Esophagus (tissue), 2 donors: ENCODE data around the gene ABCG1. TPM values are rescaled to one million over a fixed set of nuclear protein-coding genes. Genes with fewer than 3 reads are reported as not detected.

Experiments used
- H3K27ac ChIP-seq, 2 donors: one replicate each; pipeline ENCODE4 v1.5.1; 2013; ENCODE audit warnings: low read depth in 2 of 2, mild to moderate bottlenecking in 2 of 2, inconsistent platforms in 1 of 2, low read length in 1 of 2, moderate library complexity in 1 of 2
- H3K27me3 ChIP-seq, 2 donors: one replicate each; pipeline ENCODE4 v1.6.1; 2013; ENCODE audit warnings: low read length in 2 of 2, control low read depth in 1 of 2, mild to moderate bottlenecking in 1 of 2; ENCODE audit not compliant: insufficient read depth in 2 of 2, control insufficient read depth in 1 of 2
- H3K36me3 ChIP-seq, 2 donors: one replicate each; pipeline ENCODE4 v1.6.1; 2013; ENCODE audit warnings: low read length in 1 of 2; ENCODE audit not compliant: control insufficient read depth in 2 of 2, insufficient read depth in 2 of 2
- H3K4me1 ChIP-seq, 2 donors: one replicate each; pipeline ENCODE4 v1.6.1; 2013; ENCODE audit warnings: low read length in 1 of 2; ENCODE audit not compliant: control insufficient read depth in 2 of 2, insufficient read depth in 2 of 2
- H3K4me3 ChIP-seq, 2 donors: one replicate each; pipeline ENCODE4 v1.5.1; 2013; ENCODE audit warnings: low read length in 2 of 2, mild to moderate bottlenecking in 2 of 2, low read depth in 1 of 2, moderate library complexity in 1 of 2
- H3K9me3 ChIP-seq, 2 donors: one replicate each; pipeline ENCODE4 v1.6.1; 2013; ENCODE audit warnings: mild to moderate bottlenecking in 2 of 2, low read depth in 1 of 2, low read length in 1 of 2, moderate library complexity in 1 of 2; ENCODE audit not compliant: control insufficient read depth in 2 of 2, insufficient read depth in 1 of 2
- WGBS, 2 donors: extraction: QIAGEN DNeasy Blood & Tissue Kit; methylation state at CpG; one replicate each; pipeline ENCODE4 v1.1.7; 2013; 5-methylcytosine and 5-hydroxymethylcytosine counted together
- polyA plus RNA-seq, 2 donors: library from polyadenylated mRNA; stranded (reverse); fragments of 200-250 nt; gene quantifications; one replicate each; pipeline ENCODE4 v1.2.3, GENCODE V29; 2013
- donor health status: healthy with polysubstance abuse.
- donor health status: Bipolar disorder and iron deficiency.

Gene ABCG1
- polyA plus RNA-seq, 2 donors: 2.8 TPM

GRCh38 chr21:42245331-42246193 lies 26.6 kb downstream of the ABCG1 start:
- WGBS, 2 donors: 45 to 49% methylated on average over 10 of the region's 10 CpGs
- no peak overlapping the region for H3K27ac ChIP-seq
- no peak overlapping the region for H3K4me3 ChIP-seq
- peaks cover 0 to 2% of the 10 kb centered on the region in 2 donors for H3K36me3 ChIP-seq
- H3K27me3 ChIP-seq: no peaks in the 10 kb centered on the region
- H3K9me3 ChIP-seq: no peaks in the 10 kb centered on the region
- H3K4me1 ChIP-seq: peaks cover 0 to 3% of the 10 kb centered on the region in 2 donors

- no peaks in the 10 kb centered on the region for H3K27me3 ChIP-seq
- 86 to 87% methylated on average over 11 of the region's 11 CpGs for WGBS, 2 donors
- H3K36me3 ChIP-seq: peaks cover 0 to 2% of the 10 kb centered on the region in 2 donors
- no peak overlapping the region for H3K4me3 ChIP-seq
- H3K9me3 ChIP-seq: no peaks in the 10 kb centered on the region
- no peak overlapping the region for H3K27ac ChIP-seq
- H3K4me1 ChIP-seq: peaks cover 0 to 3% of the 10 kb centered on the region in 2 donors
Observed at GRCh38 chr21:42247716-42248115, 28.8 kb downstream of the ABCG1 start.

GRCh38 chr21:42248241-42248640 lies 29.3 kb downstream of the ABCG1 start:
- Histone ChIP-seq H3K27ac (no peak overlapping the region), H3K36me3 (peaks cover 0 to 2% of the 10 kb centered on the region in 2 donors), H3K4me3 (no peak overlapping the region), H3K9me3 (no peaks in the 10 kb centered on the region), H3K27me3 (no peaks in the 10 kb centered on the region), H3K4me1 (peaks cover 0 to 3% of the 10 kb centered on the region in 2 donors)
- WGBS, 2 donors: 87 to 91% methylated on average over 8 of the region's 8 CpGs

GRCh38 chr21:42248783-42249597 lies 30.1 kb downstream of the ABCG1 start:
- H3K27me3 ChIP-seq: no peaks in the 10 kb centered on the region
- no peak overlapping the region for H3K4me3 ChIP-seq
- no peaks in the 10 kb centered on the region for H3K9me3 ChIP-seq
- H3K27ac ChIP-seq: no peak overlapping the region
- 93 to 95% methylated on average over 12 of the region's 12 CpGs for WGBS, 2 donors
- peaks cover 0 to 2% of the 10 kb centered on the region in 2 donors for H3K36me3 ChIP-seq
- peaks cover 0 to 3% of the 10 kb centered on the region in 2 donors for H3K4me1 ChIP-seq

GRCh38 chr21:42250422-42251403 lies 31.8 kb downstream of the ABCG1 start:
- Histone ChIP-seq H3K27ac (no peak overlapping the region), H3K4me1 (peaks cover 0 to 2% of the 10 kb centered on the region in 2 donors), H3K36me3 (no peaks in the 10 kb centered on the region), H3K4me3 (no peak overlapping the region), H3K27me3 (no peaks in the 10 kb centered on the region), H3K9me3 (no peaks in the 10 kb centered on the region)
- 86 to 88% methylated on average over 19 of the region's 19 CpGs for WGBS, 2 donors

- Histone ChIP-seq H3K4me1 (no peaks in the 10 kb centered on the region), H3K27ac (no peak overlapping the region), H3K36me3 (no peaks in the 10 kb centered on the region), H3K9me3 (no peaks in the 10 kb centered on the region), H3K4me3 (no peak overlapping the region), H3K27me3 (no peaks in the 10 kb centered on the region)
- 84 to 87% methylated on average over 13 of the region's 13 CpGs for WGBS, 2 donors
Observed at GRCh38 chr21:42251654-42252324, 32.8 kb downstream of the ABCG1 start.

GRCh38 chr21:42252325-42252654 lies 33.4 kb downstream of the ABCG1 start:
- Histone ChIP-seq H3K27me3 (no peaks in the 10 kb centered on the region), H3K9me3 (no peaks in the 10 kb centered on the region), H3K4me3 (no peak overlapping the region), H3K4me1 (no peaks in the 10 kb centered on the region), H3K27ac (no peak overlapping the region), H3K36me3 (no peaks in the 10 kb centered on the region)
- 90% methylated on average over 8 of the region's 8 CpGs for WGBS, 2 donors

GRCh38 chr21:42252778-42253340 lies 33.9 kb downstream of the ABCG1 start:
- H3K4me1 ChIP-seq: no peaks in the 10 kb centered on the region
- no peak overlapping the region for H3K4me3 ChIP-seq
- WGBS, 2 donors: 75 to 87% methylated on average over 11 of the region's 11 CpGs
- H3K27me3 ChIP-seq: no peaks in the 10 kb centered on the region
- no peaks in the 10 kb centered on the region for H3K9me3 ChIP-seq
- no peaks in the 10 kb centered on the region for H3K36me3 ChIP-seq
- H3K27ac ChIP-seq: no peak overlapping the region
